Fibroblast of lung (primary cell): ENCODE data around the gene DYSF. TPM values are rescaled to one million over a fixed set of nuclear protein-coding genes. Genes with fewer than 3 reads are reported as not detected.

ENCODE experiments used
- DNase-seq, 2 donors: peaks; one replicate each; pipeline versions ENCODE4 v3.0.0 to v3.0.0-alpha.2; 2010; ENCODE audit warnings: low read depth in 2 of 2
- H2AFZ ChIP-seq: 2 replicates; pipeline ENCODE4 v1.5.1; 2012; ENCODE audit warnings: low read length, control low read depth, inconsistent platforms
- H3K27ac ChIP-seq: 2 replicates; pipeline ENCODE4 v1.5.1; 2011; ENCODE audit warnings: low read length, control low read depth; ENCODE audit not compliant: insufficient read depth
- H3K27me3 ChIP-seq: 2 replicates; pipeline ENCODE4 v1.5.1; 2011; ENCODE audit warnings: mild to moderate bottlenecking, low read length; ENCODE audit not compliant: control insufficient read depth, insufficient read depth
- H3K36me3 ChIP-seq: 2 replicates; pipeline ENCODE4 v1.5.1; 2011; ENCODE audit warnings: low read length; ENCODE audit not compliant: control insufficient read depth, insufficient read depth
- H3K4me1 ChIP-seq: 2 replicates; pipeline ENCODE4 v1.5.1; 2011; ENCODE audit warnings: low read length; ENCODE audit not compliant: control insufficient read depth, insufficient read depth; ENCODE audit errors: extremely low read depth
- H3K4me2 ChIP-seq: 2 replicates; pipeline ENCODE4 v1.5.1; 2011; ENCODE audit warnings: low read length, control low read depth; ENCODE audit not compliant: insufficient read depth; ENCODE audit errors: extremely low read depth
- H3K4me3 ChIP-seq, 4 experiments: fragments of 200-600 bp in 1 of 4; sonication (generic) in 1 of 4; replicated peaks in 1 of 4; 2 replicates each; pipeline ENCODE4 v1.5.1; 2011 to 2016; ENCODE audit warnings: low read length in 4 of 4, low read depth in 3 of 4, mild to moderate bottlenecking in 3 of 4, control low read depth in 2 of 4, inconsistent platforms in 1 of 4, mixed read lengths in 1 of 4; ENCODE audit not compliant: insufficient read depth in 1 of 4; ENCODE audit errors: control extremely low read depth in 1 of 4
- H3K79me2 ChIP-seq: 2 replicates; pipeline ENCODE4 v1.5.1; 2012; ENCODE audit warnings: mild to moderate bottlenecking, low read length, inconsistent platforms; ENCODE audit not compliant: control insufficient read depth, insufficient read depth
- H3K9ac ChIP-seq: 2 replicates; pipeline ENCODE4 v1.5.1; 2011; ENCODE audit warnings: mild to moderate bottlenecking, low read length, control low read depth; ENCODE audit not compliant: insufficient read depth
- H3K9me3 ChIP-seq: 2 replicates; pipeline ENCODE4 v1.5.1; 2012; ENCODE audit warnings: low read depth, low read length; ENCODE audit not compliant: control insufficient read depth, insufficient read depth
- H4K20me1 ChIP-seq: 2 replicates; pipeline ENCODE4 v1.5.1; 2011; ENCODE audit warnings: low read length; ENCODE audit not compliant: control insufficient read depth, insufficient read depth; ENCODE audit errors: extremely low read depth
- CTCF ChIP-seq, 2 donors: IDR thresholded peaks in 1 of 2; conservative IDR thresholded peaks in 1 of 2; 1 replicate in 1 of 2; 2 replicates in 1 of 2; pipeline ENCODE4 v1.5.1; 2011 to 2012; ENCODE audit warnings: low read length in 2 of 2, control low read depth in 1 of 2, inconsistent platforms in 1 of 2, low read depth in 1 of 2, mild to moderate bottlenecking in 1 of 2
- EZH2 ChIP-seq: IDR thresholded peaks from 2 replicates; pipeline ENCODE4 v1.5.1; 2012; ENCODE audit warnings: low read length, control low read depth, mild to moderate bottlenecking; ENCODE audit errors: missing control alignments
- polyA plus RNA-seq, 2 donors: library from polyadenylated mRNA; depleted of rRNA in 1 of 2; stranded (reverse) in 1 of 2; unstranded in 1 of 2; fragments of >200 nt; gene quantifications; 2 replicates each; pipeline ENCODE4 v1.2.1, GENCODE V29; 2011 to 2012; ENCODE audit warnings: missing spikeins in 1 of 2
- total RNA-seq: library from RNA; depleted of rRNA; stranded (reverse); fragments of >200 nt; gene quantifications from 2 replicates; pipeline ENCODE4 v1.2.1, GENCODE V29; 2014

DYSF gene
- total and polyA plus RNA-seq, 2 donors (not counting 1 experiment from before 2014, with no cell fraction given) = under 0.01 to 0.67 TPM

GRCh38 chr2:71702071-71702970, 249.0 kb downstream of the DYSF start:
- TF ChIP-seq EZH2 = no peak
- TF ChIP-seq CTCF (conservative IDR thresholded peaks at IDR 0.05 in 1 of 2, IDR thresholded peaks at IDR 0.05 in 1 of 2; ENCODE audit: low read depth in 1 of 2, low read length in 2 of 2) = no peak
- no peaks in the 10 kb centered on the region for H4K20me1 ChIP-seq

GRCh38 chr2:71702971-71703898, 249.9 kb downstream of the DYSF start:
- Histone ChIP-seq H3K36me3 (no peaks in the 10 kb centered on the region), H3K4me1 (no peaks in the 10 kb centered on the region), H3K27ac (no peak overlapping the region), H4K20me1 (no peaks in the 10 kb centered on the region), H3K9ac (no peak overlapping the region), H3K4me2 (no peak overlapping the region), H3K9me3 (no peaks in the 10 kb centered on the region), H3K4me3 (no peak overlapping the region), H3K27me3 (peaks cover 24% of the 10 kb centered on the region), H2AFZ (no peak overlapping the region), H3K79me2 (no peaks in the 10 kb centered on the region)
- no peak for DNase-seq
- TF ChIP-seq EZH2 (no peak), CTCF (conservative IDR thresholded peaks at IDR 0.05 in 1 of 2, IDR thresholded peaks at IDR 0.05 in 1 of 2; ENCODE audit: low read depth in 1 of 2, low read length in 2 of 2) (no peak)

More at GRCh38 chr2:71702071-71702970, 249.0 kb downstream of the DYSF start:
- peaks cover 24% of the 10 kb centered on the region for H3K27me3 ChIP-seq
- H3K4me2 ChIP-seq = no peak overlapping the region
- H3K9me3 ChIP-seq = no peaks in the 10 kb centered on the region
- no peak overlapping the region for H3K9ac ChIP-seq
- no peak overlapping the region for H2AFZ ChIP-seq
- no peaks in the 10 kb centered on the region for H3K36me3 ChIP-seq
- no peaks in the 10 kb centered on the region for H3K79me2 ChIP-seq
- no peaks in the 10 kb centered on the region for H3K4me1 ChIP-seq
- no peak for DNase-seq
- H3K4me3 ChIP-seq = no peak overlapping the region
- H3K27ac ChIP-seq = no peak overlapping the region

- no peaks in the 10 kb centered on the region for H3K79me2 ChIP-seq
- no peak overlapping the region for H3K27ac ChIP-seq
- H3K9ac ChIP-seq = no peak overlapping the region
- H3K4me3 ChIP-seq = no peak overlapping the region
- H2AFZ ChIP-seq = no peak overlapping the region
- H3K36me3 ChIP-seq = no peaks in the 10 kb centered on the region
- H3K4me1 ChIP-seq = no peaks in the 10 kb centered on the region
- no peaks in the 10 kb centered on the region for H3K9me3 ChIP-seq
- no peaks in the 10 kb centered on the region for H4K20me1 ChIP-seq
- TF ChIP-seq EZH2 (no peak), CTCF (conservative IDR thresholded peaks at IDR 0.05 in 1 of 2, IDR thresholded peaks at IDR 0.05 in 1 of 2; ENCODE audit: low read depth in 1 of 2, low read length in 2 of 2) (no peak)
- no peak for DNase-seq
- no peak overlapping the region for H3K4me2 ChIP-seq
- H3K27me3 ChIP-seq = peaks cover 28% of the 10 kb centered on the region
These were observed 250.8 kb downstream of the DYSF start for GRCh38 chr2:71704131-71704561.
